Effector CD4-positive, alpha-beta T cell (primary cell): Measurements from ENCODE around the gene FAM3C.
A peak's percentile ranks its signal among the peaks of the same experiment; 100 is the strongest.

Experiments
- DNase-seq: peaks from one replicate; pipeline ENCODE4 v3.0.0-alpha.2; 2020

Gene FAM3C

GRCh38 chr7:121376979-121377378 is 19.1 kb downstream of the FAM3C start:
- no peak for DNase-seq

DNA sequence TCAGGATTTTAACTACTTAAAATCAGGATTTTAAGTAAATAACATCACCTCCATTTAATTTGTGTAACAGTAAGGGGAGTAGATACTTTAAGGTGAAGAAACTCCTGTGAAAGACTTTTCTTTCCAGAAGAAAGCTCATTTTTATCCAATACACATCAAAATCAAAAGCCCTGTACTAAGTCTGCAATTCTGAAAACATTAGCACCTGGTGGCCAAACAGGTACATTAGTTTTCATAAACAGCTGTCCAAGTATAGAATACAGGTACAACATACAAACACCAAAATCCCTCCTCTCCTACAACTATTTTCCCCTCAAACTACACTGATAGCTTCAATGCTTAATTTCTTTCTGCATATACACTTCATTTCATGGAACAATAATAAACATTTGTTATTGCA is 22.9 kb downstream of the FAM3C start:
- no peak for DNase-seq

DNA sequence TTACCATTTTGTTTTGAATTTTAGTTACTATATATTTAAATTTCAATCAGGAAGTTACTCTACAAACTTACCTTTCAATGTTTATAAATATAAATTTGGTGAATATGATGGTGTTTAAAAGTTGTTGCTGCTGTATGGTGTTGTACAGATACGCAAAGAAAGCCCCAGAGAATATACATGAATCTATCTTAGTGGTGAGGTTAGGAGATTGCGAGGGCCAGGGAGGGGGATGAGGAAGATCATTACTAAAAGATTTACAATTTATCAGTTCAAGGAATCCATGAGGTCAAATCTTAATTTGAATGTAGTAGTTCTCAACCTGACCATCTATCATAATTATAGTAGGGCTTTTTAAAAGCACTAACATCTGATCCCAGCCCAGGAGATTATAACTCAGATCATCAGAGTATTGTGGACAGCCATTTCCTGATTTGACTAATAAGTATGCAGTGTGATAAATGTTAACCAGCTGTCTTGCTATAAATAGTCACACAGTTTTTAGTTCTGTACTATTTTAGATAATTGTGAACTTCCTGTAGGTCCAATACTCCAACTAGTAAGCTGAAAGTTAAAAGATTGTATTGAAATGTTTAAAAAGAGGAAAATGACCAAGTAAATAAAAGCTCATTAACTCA is 23.6 kb downstream of the FAM3C start:
- DNase-seq: no peak

DNA sequence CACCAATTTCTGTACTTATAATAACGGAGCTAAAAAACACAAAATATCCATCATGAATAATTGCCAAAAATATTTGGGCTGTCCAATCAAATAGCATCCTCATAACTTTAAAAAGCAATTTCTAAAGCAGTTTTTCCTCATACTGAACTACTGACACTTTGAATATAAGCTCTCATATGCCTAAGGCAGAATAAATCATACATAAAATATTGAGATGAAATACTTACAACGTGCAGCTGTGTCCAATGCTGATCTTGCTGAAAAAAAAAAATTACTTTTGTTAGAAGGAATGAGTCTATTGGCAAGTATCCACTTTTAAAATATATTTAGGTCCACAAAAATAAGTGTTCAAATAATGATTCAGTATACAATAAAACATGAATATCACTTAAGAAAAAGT is 24.2 kb downstream of the FAM3C start:
- DNase-seq: no peak

DNA sequence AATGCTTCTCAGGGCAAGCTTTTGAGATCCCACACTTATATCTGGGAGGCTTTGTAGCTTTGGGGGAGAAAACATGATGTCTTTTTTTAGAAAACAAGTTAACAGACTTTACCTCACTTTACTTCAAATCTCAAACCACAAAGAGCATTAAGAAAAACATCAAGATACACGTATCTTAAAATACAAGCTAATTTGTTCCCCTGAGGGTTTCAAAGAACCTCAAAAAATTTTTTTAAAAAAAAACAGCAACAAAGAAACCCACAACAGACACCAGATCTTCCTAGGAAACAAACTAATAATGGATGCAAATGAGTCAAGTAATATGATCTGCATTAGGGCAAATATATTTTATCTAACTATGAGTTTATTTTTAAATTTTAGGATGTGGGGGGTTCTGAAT is 24.7 kb downstream of the FAM3C start:
- no peak for DNase-seq

DNA sequence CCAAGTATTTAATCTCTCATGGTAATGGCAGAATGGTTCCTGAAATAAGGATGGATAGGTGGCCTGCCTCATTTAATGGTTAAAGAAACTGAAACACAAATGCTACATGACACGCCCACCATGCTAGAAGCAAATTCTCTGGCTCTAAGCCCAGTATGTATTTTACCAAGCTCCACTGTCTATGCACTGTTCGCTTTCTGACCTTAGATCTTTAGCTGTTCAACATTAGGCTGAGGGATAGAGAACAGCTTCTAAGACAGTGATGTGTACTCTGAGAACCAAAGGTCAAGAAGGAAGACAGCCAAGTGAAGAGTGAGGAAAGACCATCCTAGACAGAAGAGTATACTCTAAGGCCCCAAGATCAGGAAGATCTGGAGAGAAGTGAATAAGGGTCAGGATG is 26.6 kb downstream of the FAM3C start:
- no peak for DNase-seq

- peak; percentile 21 for DNase-seq
Measured at GRCh38 chr7:121366852-121367431, 29.2 kb downstream of the FAM3C start.

- no peak for DNase-seq
Measured at GRCh38 chr7:121360564-121360963, 35.5 kb downstream of the FAM3C start.

GRCh38 chr7:121355574-121355973 is 40.5 kb downstream of the FAM3C start:
- DNase-seq: no peak

- DNase-seq: no peak
Measured at GRCh38 chr7:121352323-121352722, 43.8 kb downstream of the FAM3C start.

- DNase-seq: no peak
Measured at GRCh38 chr7:121351682-121352081, 44.4 kb downstream of the FAM3C start.

- DNase-seq: no peak
Measured at GRCh38 chr7:121344497-121344896, 51.6 kb downstream of the FAM3C start.

- no peak for DNase-seq
Measured at GRCh38 chr7:121344093-121344492, 52.0 kb downstream of the FAM3C start.

GRCh38 chr7:121343302-121343701 is 52.8 kb downstream of the FAM3C start:
- no peak for DNase-seq

GRCh38 chr7:121342631-121343030 is 53.5 kb downstream of the FAM3C start:
- DNase-seq: no peak

DNA sequence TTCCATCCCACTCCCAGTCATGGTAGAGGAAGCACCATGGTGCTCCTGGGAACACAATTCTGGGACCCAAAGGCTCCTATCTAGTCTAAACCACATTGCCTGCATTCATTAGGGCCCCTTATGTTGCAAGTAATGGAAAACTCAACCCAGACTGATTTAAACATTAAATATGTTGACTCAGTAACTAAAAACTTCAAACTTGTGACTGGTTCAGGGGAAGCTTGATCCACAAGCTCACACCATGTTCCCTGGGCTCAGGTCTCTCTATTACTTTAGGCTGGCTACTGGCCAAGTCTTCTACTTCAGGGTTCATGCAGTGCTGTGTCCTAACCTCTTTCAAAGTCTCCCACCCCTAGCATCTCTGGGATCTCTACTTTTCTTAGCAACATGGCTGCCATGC is 54.2 kb downstream of the FAM3C start:
- DNase-seq: no peak

DNA sequence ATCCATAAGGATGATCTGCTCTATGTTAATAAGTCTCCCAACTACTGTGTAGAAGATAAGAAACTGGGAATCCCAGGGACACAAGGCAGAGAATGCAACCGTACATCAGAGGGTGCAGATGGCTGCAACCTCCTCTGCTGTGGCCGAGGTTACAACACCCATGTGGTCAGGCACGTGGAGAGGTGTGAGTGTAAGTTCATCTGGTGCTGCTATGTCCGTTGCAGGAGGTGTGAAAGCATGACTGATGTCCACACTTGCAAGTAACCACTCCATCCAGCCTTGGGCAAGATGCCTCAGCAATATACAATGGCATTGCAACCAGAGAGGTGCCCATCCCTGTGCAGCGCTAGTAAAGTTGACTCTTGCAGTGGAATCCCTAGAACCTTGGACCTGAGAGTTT is 57.0 kb downstream of the FAM3C start:
- DNase-seq: no peak

DNA sequence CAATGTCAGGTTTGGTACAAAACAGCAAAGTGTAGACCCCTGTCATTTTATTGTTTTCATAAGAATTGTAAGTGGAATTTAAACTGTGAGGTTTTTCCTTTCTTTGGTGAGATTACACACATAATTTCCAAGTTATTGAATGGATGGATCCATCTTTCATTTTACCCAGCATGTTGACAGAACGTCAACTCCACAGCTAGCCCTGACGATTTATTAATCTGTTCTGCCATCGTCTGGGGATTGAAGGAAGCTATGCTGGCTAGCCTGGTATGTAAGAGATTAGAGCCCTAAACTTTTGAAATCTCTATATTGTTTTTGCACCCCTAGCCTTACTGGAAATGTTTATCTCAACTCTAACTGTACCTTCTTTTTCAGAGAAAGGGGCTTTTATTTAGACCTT is 58.7 kb downstream of the FAM3C start:
- no peak for DNase-seq

DNA sequence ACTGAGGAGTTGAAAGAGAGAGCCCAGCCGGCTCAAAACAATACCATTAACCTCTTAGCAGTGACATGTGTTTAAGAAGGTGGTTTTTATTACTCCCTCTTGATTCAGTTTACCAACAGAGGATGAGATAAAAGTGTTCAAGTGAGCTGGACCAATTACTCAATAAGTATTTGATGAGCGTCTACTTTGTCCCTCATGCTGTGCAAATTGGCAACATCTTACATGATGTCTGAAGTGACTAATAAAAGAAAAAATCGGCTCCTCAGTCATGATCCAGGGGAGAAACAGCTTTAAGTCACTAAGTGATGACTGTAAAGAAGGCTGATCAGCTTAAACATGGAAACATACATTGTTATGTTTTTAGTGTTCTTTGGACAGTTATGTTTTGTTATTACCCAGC is 59.5 kb downstream of the FAM3C start:
- DNase-seq: no peak

- DNase-seq: no peak
Measured at GRCh38 chr7:121334875-121335648, 61.0 kb downstream of the FAM3C start.

GRCh38 chr7:121334376-121334775 is 61.7 kb downstream of the FAM3C start:
- no peak for DNase-seq

- no peak for DNase-seq
Measured at GRCh38 chr7:121331574-121331973, 64.5 kb downstream of the FAM3C start.

GRCh38 chr7:121331048-121331447 is 65.1 kb downstream of the FAM3C start:
- DNase-seq: no peak
